ENCODE measurements around the gene KDM6A. TPM values are rescaled to one million over a fixed set of nuclear protein-coding genes. Genes with fewer than 3 reads are reported as not detected.

KDM6A gene
- total RNA-seq, 1 experiment from 2014 or later: 45.0 TPM

DNA sequence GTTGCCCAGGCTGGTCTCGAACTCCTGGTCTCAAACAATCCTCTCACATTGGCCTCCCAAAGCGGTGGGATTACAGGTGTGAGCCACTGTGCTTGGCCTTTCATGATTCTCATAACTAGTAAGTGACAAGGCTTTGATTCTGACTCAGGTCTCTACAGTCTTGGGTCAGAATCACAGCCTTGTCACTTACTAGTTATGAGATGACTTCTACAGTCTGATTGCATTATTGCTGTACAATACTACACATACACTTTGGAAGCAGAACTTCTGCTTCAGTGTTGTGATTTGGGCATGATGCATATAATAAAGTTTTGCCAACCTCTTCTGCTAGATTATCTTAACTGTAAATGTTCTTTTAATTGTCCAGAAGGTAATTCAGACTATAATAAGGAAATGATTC, 123.3 kb downstream of the KDM6A start:
- POLR2A ChIA-PET: no interaction called here
- Mint-ChIP-seq H3K36me3 (peaks cover 3% of the 10 kb centered on the region; the same call in 1 of the 2 replicates), H3K4me3 (no peak overlapping the region), H3K27me3 (ENCODE audit: low read depth) (no peaks in the 10 kb centered on the region), H3K27ac (no peak overlapping the region), H3K9me3 (no peaks in the 10 kb centered on the region), H3K4me1 (peaks cover 69% of the 10 kb centered on the region)
- ATAC-seq (no peak), DNase-seq (ENCODE audit: low spot score) (no peak)
- TF ChIP-seq NFE2L1 (CRISPR knock-in tag; IDR thresholded peaks at IDR 0.05) (no peak), HMGA2 (CRISPR knock-in tag; IDR thresholded peaks at IDR 0.05) (no peak), ELF4 (CRISPR knock-in tag; IDR thresholded peaks at IDR 0.05; ENCODE audit: low read depth) (no peak), ETV6 (CRISPR knock-in tag; IDR thresholded peaks at IDR 0.05) (no peak)
- TF ChIP-seq, protein P1, sequence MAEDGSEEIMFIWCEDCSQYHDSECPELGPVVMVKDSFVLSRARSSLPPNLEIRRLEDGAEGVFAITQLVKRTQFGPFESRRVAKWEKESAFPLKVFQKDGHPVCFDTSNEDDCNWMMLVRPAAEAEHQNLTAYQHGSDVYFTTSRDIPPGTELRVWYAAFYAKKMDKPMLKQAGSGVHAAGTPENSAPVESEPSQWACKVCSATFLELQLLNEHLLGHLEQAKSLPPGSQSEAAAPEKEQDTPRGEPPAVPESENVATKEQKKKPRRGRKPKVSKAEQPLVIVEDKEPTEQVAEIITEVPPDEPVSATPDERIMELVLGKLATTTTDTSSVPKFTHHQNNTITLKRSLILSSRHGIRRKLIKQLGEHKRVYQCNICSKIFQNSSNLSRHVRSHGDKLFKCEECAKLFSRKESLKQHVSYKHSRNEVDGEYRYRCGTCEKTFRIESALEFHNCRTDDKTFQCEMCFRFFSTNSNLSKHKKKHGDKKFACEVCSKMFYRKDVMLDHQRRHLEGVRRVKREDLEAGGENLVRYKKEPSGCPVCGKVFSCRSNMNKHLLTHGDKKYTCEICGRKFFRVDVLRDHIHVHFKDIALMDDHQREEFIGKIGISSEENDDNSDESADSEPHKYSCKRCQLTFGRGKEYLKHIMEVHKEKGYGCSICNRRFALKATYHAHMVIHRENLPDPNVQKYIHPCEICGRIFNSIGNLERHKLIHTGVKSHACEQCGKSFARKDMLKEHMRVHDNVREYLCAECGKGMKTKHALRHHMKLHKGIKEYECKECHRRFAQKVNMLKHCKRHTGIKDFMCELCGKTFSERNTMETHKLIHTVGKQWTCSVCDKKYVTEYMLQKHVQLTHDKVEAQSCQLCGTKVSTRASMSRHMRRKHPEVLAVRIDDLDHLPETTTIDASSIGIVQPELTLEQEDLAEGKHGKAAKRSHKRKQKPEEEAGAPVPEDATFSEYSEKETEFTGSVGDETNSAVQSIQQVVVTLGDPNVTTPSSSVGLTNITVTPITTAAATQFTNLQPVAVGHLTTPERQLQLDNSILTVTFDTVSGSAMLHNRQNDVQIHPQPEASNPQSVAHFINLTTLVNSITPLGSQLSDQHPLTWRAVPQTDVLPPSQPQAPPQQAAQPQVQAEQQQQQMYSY (CRISPR knock-in tag; IDR thresholded peaks at IDR 0.05): no peak
- CTCF ChIA-PET: no interaction called here

DNA sequence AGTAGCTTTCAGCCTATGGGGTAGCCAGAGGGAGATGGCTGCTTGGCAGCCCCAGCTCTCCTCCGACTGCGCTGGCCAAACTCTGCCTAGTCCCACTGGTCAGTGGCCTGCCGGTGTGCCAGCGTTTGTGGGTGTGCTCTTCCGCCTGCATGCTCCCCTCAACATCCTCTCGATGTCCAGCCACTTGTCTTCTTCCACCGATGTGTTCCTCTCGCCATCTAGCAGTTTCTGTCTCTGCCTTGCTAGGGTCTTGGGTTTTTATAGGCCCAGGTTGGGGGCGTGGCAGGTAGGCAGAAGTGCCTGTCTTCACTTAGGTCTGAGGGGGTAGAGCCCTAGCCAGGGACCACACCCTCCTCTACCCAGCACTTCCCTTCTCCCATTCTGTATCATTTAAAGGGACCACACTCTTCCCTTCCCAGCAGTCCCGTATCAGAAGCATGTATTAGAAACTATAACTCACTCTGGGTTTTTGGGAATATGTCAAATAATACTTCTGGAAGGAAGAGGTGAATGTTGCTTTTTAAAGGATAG, 124.4 kb downstream of the KDM6A start:
- peak; percentile 46 for ATAC-seq
- H3K4me3 Mint-ChIP-seq: no peak overlapping the region
- H3K36me3 Mint-ChIP-seq: peaks cover 3% of the 10 kb centered on the region; the same call in 1 of the 2 replicates
- no peak for DNase-seq (ENCODE audit: low spot score)
- H3K27me3 Mint-ChIP-seq (ENCODE audit: low read depth): no peaks in the 10 kb centered on the region
- POLR2A ChIA-PET: no interaction called here
- peaks cover 73% of the 10 kb centered on the region for H3K4me1 Mint-ChIP-seq
- H3K27ac Mint-ChIP-seq: 0 out of 2 replicates have a peak overlapping the region, but pooled peaks have one; percentile 42
- H3K9me3 Mint-ChIP-seq: no peaks in the 10 kb centered on the region
- CTCF ChIA-PET: no interaction called here
- TF ChIP-seq GRHL2 (CRISPR knock-in tag; IDR thresholded peaks at IDR 0.05; ENCODE audit: insufficient replicate concordance, severe bottlenecking): no peak
- TF ChIP-seq EMX1 (CRISPR knock-in tag; IDR thresholded peaks at IDR 0.05): no peak
- TF ChIP-seq JAZF1 (CRISPR knock-in tag; IDR thresholded peaks at IDR 0.05): no peak
- TF ChIP-seq RORB (CRISPR knock-in tag; IDR thresholded peaks at IDR 0.05): no peak
- TF ChIP-seq CREM (CRISPR knock-in tag; IDR thresholded peaks at IDR 0.05): no peak
- TF ChIP-seq FOXJ3 (CRISPR knock-in tag; IDR thresholded peaks at IDR 0.05; ENCODE audit: borderline replicate concordance): no peak
- TF ChIP-seq NFE2L1 (CRISPR knock-in tag; IDR thresholded peaks at IDR 0.05): no peak
- TF ChIP-seq SP1 (CRISPR knock-in tag; conservative IDR thresholded peaks at IDR 0.05): no peak
- TF ChIP-seq ZNF423 (CRISPR knock-in tag; IDR thresholded peaks at IDR 0.05): no peak
- TF ChIP-seq, protein P2, sequence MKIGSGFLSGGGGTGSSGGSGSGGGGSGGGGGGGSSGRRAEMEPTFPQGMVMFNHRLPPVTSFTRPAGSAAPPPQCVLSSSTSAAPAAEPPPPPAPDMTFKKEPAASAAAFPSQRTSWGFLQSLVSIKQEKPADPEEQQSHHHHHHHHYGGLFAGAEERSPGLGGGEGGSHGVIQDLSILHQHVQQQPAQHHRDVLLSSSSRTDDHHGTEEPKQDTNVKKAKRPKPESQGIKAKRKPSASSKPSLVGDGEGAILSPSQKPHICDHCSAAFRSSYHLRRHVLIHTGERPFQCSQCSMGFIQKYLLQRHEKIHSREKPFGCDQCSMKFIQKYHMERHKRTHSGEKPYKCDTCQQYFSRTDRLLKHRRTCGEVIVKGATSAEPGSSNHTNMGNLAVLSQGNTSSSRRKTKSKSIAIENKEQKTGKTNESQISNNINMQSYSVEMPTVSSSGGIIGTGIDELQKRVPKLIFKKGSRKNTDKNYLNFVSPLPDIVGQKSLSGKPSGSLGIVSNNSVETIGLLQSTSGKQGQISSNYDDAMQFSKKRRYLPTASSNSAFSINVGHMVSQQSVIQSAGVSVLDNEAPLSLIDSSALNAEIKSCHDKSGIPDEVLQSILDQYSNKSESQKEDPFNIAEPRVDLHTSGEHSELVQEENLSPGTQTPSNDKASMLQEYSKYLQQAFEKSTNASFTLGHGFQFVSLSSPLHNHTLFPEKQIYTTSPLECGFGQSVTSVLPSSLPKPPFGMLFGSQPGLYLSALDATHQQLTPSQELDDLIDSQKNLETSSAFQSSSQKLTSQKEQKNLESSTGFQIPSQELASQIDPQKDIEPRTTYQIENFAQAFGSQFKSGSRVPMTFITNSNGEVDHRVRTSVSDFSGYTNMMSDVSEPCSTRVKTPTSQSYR (CRISPR knock-in tag; IDR thresholded peaks at IDR 0.05): no peak
- TF ChIP-seq, protein P3, sequence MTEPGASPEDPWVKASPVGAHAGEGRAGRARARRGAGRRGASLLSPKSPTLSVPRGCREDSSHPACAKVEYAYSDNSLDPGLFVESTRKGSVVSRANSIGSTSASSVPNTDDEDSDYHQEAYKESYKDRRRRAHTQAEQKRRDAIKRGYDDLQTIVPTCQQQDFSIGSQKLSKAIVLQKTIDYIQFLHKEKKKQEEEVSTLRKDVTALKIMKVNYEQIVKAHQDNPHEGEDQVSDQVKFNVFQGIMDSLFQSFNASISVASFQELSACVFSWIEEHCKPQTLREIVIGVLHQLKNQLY (CRISPR knock-in tag; IDR thresholded peaks at IDR 0.05): no peak
- no peak for TF ChIP-seq ZNF138 (CRISPR knock-in tag; conservative IDR thresholded peaks at IDR 0.05)
- TF ChIP-seq, protein P4, sequence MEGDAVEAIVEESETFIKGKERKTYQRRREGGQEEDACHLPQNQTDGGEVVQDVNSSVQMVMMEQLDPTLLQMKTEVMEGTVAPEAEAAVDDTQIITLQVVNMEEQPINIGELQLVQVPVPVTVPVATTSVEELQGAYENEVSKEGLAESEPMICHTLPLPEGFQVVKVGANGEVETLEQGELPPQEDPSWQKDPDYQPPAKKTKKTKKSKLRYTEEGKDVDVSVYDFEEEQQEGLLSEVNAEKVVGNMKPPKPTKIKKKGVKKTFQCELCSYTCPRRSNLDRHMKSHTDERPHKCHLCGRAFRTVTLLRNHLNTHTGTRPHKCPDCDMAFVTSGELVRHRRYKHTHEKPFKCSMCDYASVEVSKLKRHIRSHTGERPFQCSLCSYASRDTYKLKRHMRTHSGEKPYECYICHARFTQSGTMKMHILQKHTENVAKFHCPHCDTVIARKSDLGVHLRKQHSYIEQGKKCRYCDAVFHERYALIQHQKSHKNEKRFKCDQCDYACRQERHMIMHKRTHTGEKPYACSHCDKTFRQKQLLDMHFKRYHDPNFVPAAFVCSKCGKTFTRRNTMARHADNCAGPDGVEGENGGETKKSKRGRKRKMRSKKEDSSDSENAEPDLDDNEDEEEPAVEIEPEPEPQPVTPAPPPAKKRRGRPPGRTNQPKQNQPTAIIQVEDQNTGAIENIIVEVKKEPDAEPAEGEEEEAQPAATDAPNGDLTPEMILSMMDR (IDR thresholded peaks at IDR 0.05): no peak
- no peak for TF ChIP-seq MYBL2 (CRISPR knock-in tag; IDR thresholded peaks at IDR 0.05)
- no peak for TF ChIP-seq NR3C1 (CRISPR knock-in tag; conservative IDR thresholded peaks at IDR 0.05; ENCODE audit: low read depth)
- no peak for TF ChIP-seq ZNF416 (CRISPR knock-in tag; IDR thresholded peaks at IDR 0.05)
- TF ChIP-seq TCF7 (CRISPR knock-in tag; IDR thresholded peaks at IDR 0.05; ENCODE audit: low read depth): no peak
- TF ChIP-seq, protein P5, sequence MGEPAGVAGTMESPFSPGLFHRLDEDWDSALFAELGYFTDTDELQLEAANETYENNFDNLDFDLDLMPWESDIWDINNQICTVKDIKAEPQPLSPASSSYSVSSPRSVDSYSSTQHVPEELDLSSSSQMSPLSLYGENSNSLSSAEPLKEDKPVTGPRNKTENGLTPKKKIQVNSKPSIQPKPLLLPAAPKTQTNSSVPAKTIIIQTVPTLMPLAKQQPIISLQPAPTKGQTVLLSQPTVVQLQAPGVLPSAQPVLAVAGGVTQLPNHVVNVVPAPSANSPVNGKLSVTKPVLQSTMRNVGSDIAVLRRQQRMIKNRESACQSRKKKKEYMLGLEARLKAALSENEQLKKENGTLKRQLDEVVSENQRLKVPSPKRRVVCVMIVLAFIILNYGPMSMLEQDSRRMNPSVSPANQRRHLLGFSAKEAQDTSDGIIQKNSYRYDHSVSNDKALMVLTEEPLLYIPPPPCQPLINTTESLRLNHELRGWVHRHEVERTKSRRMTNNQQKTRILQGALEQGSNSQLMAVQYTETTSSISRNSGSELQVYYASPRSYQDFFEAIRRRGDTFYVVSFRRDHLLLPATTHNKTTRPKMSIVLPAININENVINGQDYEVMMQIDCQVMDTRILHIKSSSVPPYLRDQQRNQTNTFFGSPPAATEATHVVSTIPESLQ (CRISPR knock-in tag; IDR thresholded peaks at IDR 0.05): no peak

Measured in WTC11 (cell line).